ENCODE data around the gene TMEM91.

GRCh38 chr19:41416194-41416674, 39.9 kb downstream of the TMEM91 start:
- TF ChIP-seq CEBPB (tag; IDR thresholded peaks at IDR 0.05) (no peak), CTCF (IDR thresholded peaks at IDR 0.05 in 2 of 3, conservative IDR thresholded peaks at IDR 0.05 in 1 of 3; ENCODE audit: insufficient read depth in 2 of 3, low read depth in 1 of 3, low read length in 3 of 3) (no peak)

Data from K562 (cell line).